ENCODE measurements around the gene CPXM2. TPM values are rescaled to one million over a fixed set of nuclear protein-coding genes. Genes with fewer than 3 reads are reported as not detected.

CPXM2 gene
- total and polyA plus RNA-seq, 9 of the 15 experiments (the other 6 are each of a cell fraction or from before 2014, with no cell fraction given): not detected

DNA sequence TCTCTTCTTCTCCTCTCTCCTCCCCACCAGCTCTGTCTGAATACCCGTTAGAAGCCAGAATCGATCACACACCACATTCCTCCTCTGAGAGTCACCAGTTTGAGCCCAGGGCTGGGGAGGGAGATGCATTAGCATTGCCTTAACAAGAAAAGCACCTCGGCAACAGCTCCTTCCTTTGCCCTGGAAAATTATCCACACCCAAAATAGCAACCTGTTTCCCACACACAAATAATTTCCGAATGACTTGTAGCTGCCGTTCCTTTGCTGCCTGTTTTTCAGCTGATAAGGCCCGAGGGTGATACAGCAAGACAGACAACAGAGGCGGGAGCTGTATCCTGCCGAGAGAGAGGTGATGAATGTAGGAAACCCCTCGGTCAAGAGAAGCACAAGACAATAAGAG lies 91.3 kb downstream of the CPXM2 start (continued):
- TF ChIP-seq, protein P1, sequence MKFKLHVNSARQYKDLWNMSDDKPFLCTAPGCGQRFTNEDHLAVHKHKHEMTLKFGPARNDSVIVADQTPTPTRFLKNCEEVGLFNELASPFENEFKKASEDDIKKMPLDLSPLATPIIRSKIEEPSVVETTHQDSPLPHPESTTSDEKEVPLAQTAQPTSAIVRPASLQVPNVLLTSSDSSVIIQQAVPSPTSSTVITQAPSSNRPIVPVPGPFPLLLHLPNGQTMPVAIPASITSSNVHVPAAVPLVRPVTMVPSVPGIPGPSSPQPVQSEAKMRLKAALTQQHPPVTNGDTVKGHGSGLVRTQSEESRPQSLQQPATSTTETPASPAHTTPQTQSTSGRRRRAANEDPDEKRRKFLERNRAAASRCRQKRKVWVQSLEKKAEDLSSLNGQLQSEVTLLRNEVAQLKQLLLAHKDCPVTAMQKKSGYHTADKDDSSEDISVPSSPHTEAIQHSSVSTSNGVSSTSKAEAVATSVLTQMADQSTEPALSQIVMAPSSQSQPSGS (CRISPR knock-in tag; IDR thresholded peaks at IDR 0.05): no peak
- no peak for TF ChIP-seq FIP1L1 (IDR thresholded peaks at IDR 0.05; ENCODE audit: low read depth, low read length, poor library complexity, severe bottlenecking)

DNA sequence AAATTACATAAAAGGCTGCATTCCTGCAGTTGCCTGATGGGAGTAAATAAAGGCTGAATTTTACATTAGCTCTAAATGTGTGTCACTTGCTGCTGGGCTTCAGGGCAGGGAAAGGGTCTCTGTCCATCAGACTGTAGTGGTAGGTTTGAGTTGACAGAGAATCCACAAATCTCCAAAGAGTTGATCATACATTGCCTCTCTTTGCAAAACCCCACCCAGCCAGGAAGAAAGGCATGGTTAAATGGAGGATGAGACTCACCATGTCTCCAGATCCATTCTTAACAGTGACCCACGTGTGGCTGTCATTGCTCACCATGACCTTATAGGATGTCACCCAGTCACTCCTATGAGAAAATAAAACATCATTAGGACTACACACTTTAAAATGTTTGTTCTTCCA lies 92.8 kb downstream of the CPXM2 start:
- H3K27me3 ChIP-seq (ENCODE audit: control insufficient read depth in 2 of 2, insufficient read depth in 2 of 2, low read length in 2 of 2): peaks cover 0 to 3% of the 10 kb centered on the region in 2 experiments; a peak in 1 of 5 replicates
- H3K4me1 ChIP-seq (replicated peaks in 1 of 2; ENCODE audit: control insufficient read depth in 2 of 2, insufficient read depth in 2 of 2, low read length in 2 of 2): peaks cover 0 to 3% of the 10 kb centered on the region in 2 experiments; a peak in 2 of 5 replicates
- H3K36me3 ChIP-seq (ENCODE audit: control insufficient read depth, insufficient read depth, low read length): no peaks in the 10 kb centered on the region
- no TSS peak for BruUV-seq (replicated peaks)
- in situ Hi-C loops (cut with MboI): no loop called here
- ChIA-PET POLR2A (no interaction called here), CTCF (ENCODE audit: low intra/inter-chr PET ratio) (no interaction called here)
- H3K9ac ChIP-seq (ENCODE audit: insufficient read depth in 1 of 2, low read depth in 2 of 2, low read length in 2 of 2): no peak overlapping the region
- no peak for ATAC-seq
- no peaks in the 10 kb centered on the region for H4K20me1 ChIP-seq (replicated peaks; ENCODE audit: control insufficient read depth, insufficient read depth, low read length)
- H3K9me3 ChIP-seq (replicated peaks; ENCODE audit: control insufficient read depth, insufficient read depth, low read depth, low read length): no peaks in the 10 kb centered on the region
- no peaks in the 10 kb centered on the region for H3K79me2 ChIP-seq (ENCODE audit: control insufficient read depth, insufficient read depth, low read length)
- H3K4me3 ChIP-seq: no peak overlapping the region
- FAIRE-seq: no peak
- no peak for DNase-seq (ENCODE audit: extremely low read depth in 1 of 4, low spot score in 3 of 4)
- H3K9me1 ChIP-seq (ENCODE audit: control insufficient read depth, insufficient read depth, low read length): no peaks in the 10 kb centered on the region
- no peak overlapping the region for H3K4me2 ChIP-seq (ENCODE audit: insufficient read depth, low read length)
- WGBS (ENCODE audit: insufficient coverage, low coverage, missing lambda C conversion rate): 11% methylated on average over 1 of the region's 1 CpG
- H2AFZ ChIP-seq (ENCODE audit: low read depth, low read length): no peak overlapping the region
- H3K27ac ChIP-seq (ENCODE audit: extremely low read depth, low read depth, low read length): no peak overlapping the region
- intact Hi-C loops (cut with micrococcal nuclease): no loop called here
- TF ChIP-seq, protein P2, sequence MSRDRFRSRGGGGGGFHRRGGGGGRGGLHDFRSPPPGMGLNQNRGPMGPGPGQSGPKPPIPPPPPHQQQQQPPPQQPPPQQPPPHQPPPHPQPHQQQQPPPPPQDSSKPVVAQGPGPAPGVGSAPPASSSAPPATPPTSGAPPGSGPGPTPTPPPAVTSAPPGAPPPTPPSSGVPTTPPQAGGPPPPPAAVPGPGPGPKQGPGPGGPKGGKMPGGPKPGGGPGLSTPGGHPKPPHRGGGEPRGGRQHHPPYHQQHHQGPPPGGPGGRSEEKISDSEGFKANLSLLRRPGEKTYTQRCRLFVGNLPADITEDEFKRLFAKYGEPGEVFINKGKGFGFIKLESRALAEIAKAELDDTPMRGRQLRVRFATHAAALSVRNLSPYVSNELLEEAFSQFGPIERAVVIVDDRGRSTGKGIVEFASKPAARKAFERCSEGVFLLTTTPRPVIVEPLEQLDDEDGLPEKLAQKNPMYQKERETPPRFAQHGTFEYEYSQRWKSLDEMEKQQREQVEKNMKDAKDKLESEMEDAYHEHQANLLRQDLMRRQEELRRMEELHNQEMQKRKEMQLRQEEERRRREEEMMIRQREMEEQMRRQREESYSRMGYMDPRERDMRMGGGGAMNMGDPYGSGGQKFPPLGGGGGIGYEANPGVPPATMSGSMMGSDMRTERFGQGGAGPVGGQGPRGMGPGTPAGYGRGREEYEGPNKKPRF (IDR thresholded peaks at IDR 0.05; ENCODE audit: low read depth, low read length): no peak
- TF ChIP-seq MTA3 (IDR thresholded peaks at IDR 0.05; ENCODE audit: borderline replicate concordance) (no peak), FOXK2 (conservative IDR thresholded peaks at IDR 0.05 in 1 of 2, IDR thresholded peaks at IDR 0.05 in 1 of 2; ENCODE audit: low read depth in 2 of 2) (no peak), STAG1 (CRISPR knock-in tag; IDR thresholded peaks at IDR 0.05; ENCODE audit: borderline replicate concordance) (no peak), TEAD1 (CRISPR knock-in tag; IDR thresholded peaks at IDR 0.05) (no peak), ZNF324 (CRISPR knock-in tag; IDR thresholded peaks at IDR 0.05) (no peak), TBL1XR1 (IDR thresholded peaks at IDR 0.05; ENCODE audit: low read length in 2 of 2) (no peak)
- TF ChIP-seq, protein P3, sequence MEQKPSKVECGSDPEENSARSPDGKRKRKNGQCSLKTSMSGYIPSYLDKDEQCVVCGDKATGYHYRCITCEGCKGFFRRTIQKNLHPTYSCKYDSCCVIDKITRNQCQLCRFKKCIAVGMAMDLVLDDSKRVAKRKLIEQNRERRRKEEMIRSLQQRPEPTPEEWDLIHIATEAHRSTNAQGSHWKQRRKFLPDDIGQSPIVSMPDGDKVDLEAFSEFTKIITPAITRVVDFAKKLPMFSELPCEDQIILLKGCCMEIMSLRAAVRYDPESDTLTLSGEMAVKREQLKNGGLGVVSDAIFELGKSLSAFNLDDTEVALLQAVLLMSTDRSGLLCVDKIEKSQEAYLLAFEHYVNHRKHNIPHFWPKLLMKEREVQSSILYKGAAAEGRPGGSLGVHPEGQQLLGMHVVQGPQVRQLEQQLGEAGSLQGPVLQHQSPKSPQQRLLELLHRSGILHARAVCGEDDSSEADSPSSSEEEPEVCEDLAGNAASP (IDR thresholded peaks at IDR 0.05): no peak

Measured in K562 (cell line).